ENCODE results near the gene GOLGA1. TPM values are rescaled to one million over a fixed set of nuclear protein-coding genes. Genes with fewer than 3 reads are reported as not detected.

GOLGA1 gene
- total RNA-seq, 2 donors from 2014 or later, result 19.1 to 23.2 TPM

GRCh38 chr9:124946167-124946566 lies 5.3 kb upstream of the GOLGA1 start:
- H3K4me3 ChIP-seq, result no peak overlapping the region
- H3K4me1 ChIP-seq, result no peaks in the 10 kb centered on the region
- H3K9ac ChIP-seq (ENCODE audit: low read depth in 2 of 2, low read length in 2 of 2), result no peak overlapping the region
- intact Hi-C loops (cut with DNase I), result no loop called here
- H3K36me3 ChIP-seq, result no peaks in the 10 kb centered on the region
- H3K27me3 ChIP-seq, result no peaks in the 10 kb centered on the region
- H3K27ac ChIP-seq, result no peak overlapping the region
- H3K9me3 ChIP-seq, result no peaks in the 10 kb centered on the region
- no peak for DNase-seq
- TF ChIP-seq CTCF (IDR thresholded peaks at IDR 0.05), result no peak

- H3K9ac ChIP-seq (ENCODE audit: low read depth in 2 of 2, low read length in 2 of 2), result peak overlapping the region; percentile 85 to 97
- peak overlapping the region; percentile 98 for H3K27ac ChIP-seq
- intact Hi-C loops (cut with DNase I), result no loop called here
- H3K4me1 ChIP-seq, result no peaks in the 10 kb centered on the region
- TF ChIP-seq CTCF (IDR thresholded peaks at IDR 0.05), result no peak
- peak overlapping the region; percentile 58 for H3K4me3 ChIP-seq
- H3K9me3 ChIP-seq, result no peaks in the 10 kb centered on the region
- H3K27me3 ChIP-seq, result no peaks in the 10 kb centered on the region
- H3K36me3 ChIP-seq, result no peaks in the 10 kb centered on the region
- peak; percentile 68 for DNase-seq
Observed at GRCh38 chr9:124941679-124942561, 1.0 kb upstream of the GOLGA1 start.

- H3K9ac ChIP-seq (ENCODE audit: low read depth in 2 of 2, low read length in 2 of 2), result peak overlapping the region; percentile 97
- no peak for TF ChIP-seq CTCF (IDR thresholded peaks at IDR 0.05)
- H3K9me3 ChIP-seq, result no peaks in the 10 kb centered on the region
- H3K4me3 ChIP-seq, result peak overlapping the region; percentile 58
- no peaks in the 10 kb centered on the region for H3K4me1 ChIP-seq
- intact Hi-C loops (cut with DNase I), result no loop called here
- no peak for DNase-seq
- peak overlapping the region; percentile 98 for H3K27ac ChIP-seq
- no peaks in the 10 kb centered on the region for H3K36me3 ChIP-seq
- no peaks in the 10 kb centered on the region for H3K27me3 ChIP-seq
Observed at GRCh38 chr9:124940521-124940893, 376 bp downstream of the GOLGA1 start.

- Histone ChIP-seq H3K27me3 (no peaks in the 10 kb centered on the region), H3K9ac (ENCODE audit: low read depth in 2 of 2, low read length in 2 of 2) (peak overlapping the region; percentile 97), H3K9me3 (no peaks in the 10 kb centered on the region), H3K4me3 (peak overlapping the region; percentile 58), H3K36me3 (no peaks in the 10 kb centered on the region), H3K27ac (peak overlapping the region; percentile 98), H3K4me1 (no peaks in the 10 kb centered on the region)
- intact Hi-C loops (cut with DNase I), result loop anchor here (5.0 kb wide), 1 partner anchor 207 kb away; no protein-coding TSS in a partner anchor
- DNase-seq, result no peak
- TF ChIP-seq CTCF (IDR thresholded peaks at IDR 0.05), result no peak
Observed at GRCh38 chr9:124939944-124940343, 939 bp downstream of the GOLGA1 start.

- no peak for TF ChIP-seq CTCF (IDR thresholded peaks at IDR 0.05)
- DNase-seq, result no peak
- Histone ChIP-seq H3K27ac (no peak overlapping the region), H3K4me1 (no peaks in the 10 kb centered on the region), H3K27me3 (no peaks in the 10 kb centered on the region), H3K9ac (ENCODE audit: low read depth in 2 of 2, low read length in 2 of 2) (no peak overlapping the region), H3K36me3 (peaks cover 12% of the 10 kb centered on the region), H3K9me3 (no peaks in the 10 kb centered on the region), H3K4me3 (no peak overlapping the region)
- intact Hi-C loops (cut with DNase I), result no loop called here
Observed at GRCh38 chr9:124934290-124934689, 6.6 kb downstream of the GOLGA1 start.

All from colonic mucosa (tissue), 4 donors.